Measurements from ENCODE around the gene VIP.

The VIP gene

DNA sequence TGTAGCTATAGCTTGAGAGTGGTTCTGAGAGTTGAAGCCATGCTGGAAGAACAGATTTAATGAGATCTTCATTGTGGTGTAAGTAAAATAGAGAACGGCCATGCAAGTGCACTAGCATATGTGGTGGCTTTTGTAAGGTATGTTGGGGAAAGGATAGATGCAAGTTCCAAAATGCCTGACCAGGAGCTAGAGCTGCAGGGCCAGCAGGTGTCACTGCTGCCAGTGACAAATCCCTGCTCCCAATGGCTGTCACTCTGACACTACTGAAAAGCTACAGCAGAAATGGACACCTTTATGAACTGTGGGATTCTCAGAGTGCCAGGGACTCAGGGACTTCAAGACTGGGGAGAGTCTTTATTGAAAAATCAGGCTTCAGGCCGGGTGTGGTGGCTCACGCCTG, 23.1 kb upstream of the VIP start:
- TF ChIP-seq POLR2A (IDR thresholded peaks at IDR 0.05; ENCODE audit: low read depth, low read length) (no peak), POU2F2 (IDR thresholded peaks at IDR 0.05; ENCODE audit: low read depth, low read length) (no peak), PAX5 (IDR thresholded peaks at IDR 0.05; ENCODE audit: insufficient read depth, low read length, severe bottlenecking) (no peak), TAF1 (IDR thresholded peaks at IDR 0.05; ENCODE audit: low read depth, low read length) (no peak), POLR2AphosphoS5 (IDR thresholded peaks at IDR 0.05; ENCODE audit: low read depth, low read length) (no peak), SPI1 (IDR thresholded peaks at IDR 0.05; ENCODE audit: low read depth, low read length) (no peak)
- DNase-seq (ENCODE audit: insufficient read length, low spot score) = no peak
- FAIRE-seq = no peak

DNA sequence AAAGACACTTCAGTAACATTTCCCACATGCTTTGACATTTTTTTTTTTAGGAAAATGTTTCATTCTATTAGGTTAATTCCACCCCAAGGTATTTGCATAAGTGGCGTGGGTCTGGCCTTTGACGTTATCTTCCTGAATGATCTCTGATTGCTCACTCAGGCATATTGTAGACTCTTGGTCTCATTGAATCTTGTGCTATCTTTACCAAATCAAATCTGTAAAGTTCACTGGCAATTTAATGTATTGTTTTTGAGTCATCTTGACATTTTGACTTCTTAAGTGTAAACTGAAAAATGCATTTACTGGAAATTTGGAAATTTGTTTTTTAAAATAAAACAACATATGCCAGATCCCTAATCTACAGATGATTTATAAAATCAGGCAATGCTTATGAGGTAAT, 16.0 kb upstream of the VIP start:
- FAIRE-seq = no peak

DNA sequence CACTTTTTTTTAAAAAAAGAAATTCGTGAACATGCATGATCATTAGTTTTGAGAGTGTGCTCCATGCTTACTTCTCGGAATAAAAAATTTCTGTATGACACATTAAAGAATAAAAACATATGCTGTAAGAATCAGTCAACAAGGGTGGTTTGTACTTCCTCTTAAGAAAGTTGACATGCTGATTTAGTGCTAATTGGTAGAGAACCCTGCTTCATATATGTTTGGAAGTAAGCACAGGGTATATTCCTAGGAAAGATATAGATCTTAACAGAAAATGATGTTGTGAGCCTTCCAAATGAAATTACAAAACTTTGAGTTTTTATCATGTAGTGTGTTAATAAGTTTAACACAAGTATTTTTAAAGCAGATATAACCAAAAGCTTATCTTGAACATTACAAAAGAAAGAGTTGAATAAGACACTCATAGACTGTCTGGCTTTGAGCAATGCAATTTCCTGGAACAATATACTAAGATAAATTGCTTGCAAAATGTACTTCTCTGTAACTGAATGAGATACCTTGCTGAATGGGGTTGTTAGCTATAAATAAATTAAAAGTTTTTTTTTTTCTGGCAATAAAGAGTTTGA, 13.8 kb upstream of the VIP start:
- no peak for DNase-seq (ENCODE audit: insufficient read length, low spot score)
- TF ChIP-seq POLR2A (IDR thresholded peaks at IDR 0.05; ENCODE audit: low read depth, low read length) (no peak), TAF1 (IDR thresholded peaks at IDR 0.05; ENCODE audit: low read depth, low read length) (no peak), PAX5 (IDR thresholded peaks at IDR 0.05; ENCODE audit: insufficient read depth, low read length, severe bottlenecking) (no peak), POU2F2 (IDR thresholded peaks at IDR 0.05; ENCODE audit: low read depth, low read length) (no peak), SPI1 (IDR thresholded peaks at IDR 0.05; ENCODE audit: low read depth, low read length) (no peak), POLR2AphosphoS5 (IDR thresholded peaks at IDR 0.05; ENCODE audit: low read depth, low read length) (no peak)
- no peak for FAIRE-seq

More for the DNA sequence above, 16.0 kb upstream of the VIP start:
- TF ChIP-seq TAF1 (IDR thresholded peaks at IDR 0.05; ENCODE audit: low read depth, low read length) (no peak), PAX5 (IDR thresholded peaks at IDR 0.05; ENCODE audit: insufficient read depth, low read length, severe bottlenecking) (no peak), POU2F2 (IDR thresholded peaks at IDR 0.05; ENCODE audit: low read depth, low read length) (no peak), POLR2AphosphoS5 (IDR thresholded peaks at IDR 0.05; ENCODE audit: low read depth, low read length) (no peak), POLR2A (IDR thresholded peaks at IDR 0.05; ENCODE audit: low read depth, low read length) (no peak), SPI1 (IDR thresholded peaks at IDR 0.05; ENCODE audit: low read depth, low read length) (no peak)
- no peak for DNase-seq (ENCODE audit: insufficient read length, low spot score)

DNA sequence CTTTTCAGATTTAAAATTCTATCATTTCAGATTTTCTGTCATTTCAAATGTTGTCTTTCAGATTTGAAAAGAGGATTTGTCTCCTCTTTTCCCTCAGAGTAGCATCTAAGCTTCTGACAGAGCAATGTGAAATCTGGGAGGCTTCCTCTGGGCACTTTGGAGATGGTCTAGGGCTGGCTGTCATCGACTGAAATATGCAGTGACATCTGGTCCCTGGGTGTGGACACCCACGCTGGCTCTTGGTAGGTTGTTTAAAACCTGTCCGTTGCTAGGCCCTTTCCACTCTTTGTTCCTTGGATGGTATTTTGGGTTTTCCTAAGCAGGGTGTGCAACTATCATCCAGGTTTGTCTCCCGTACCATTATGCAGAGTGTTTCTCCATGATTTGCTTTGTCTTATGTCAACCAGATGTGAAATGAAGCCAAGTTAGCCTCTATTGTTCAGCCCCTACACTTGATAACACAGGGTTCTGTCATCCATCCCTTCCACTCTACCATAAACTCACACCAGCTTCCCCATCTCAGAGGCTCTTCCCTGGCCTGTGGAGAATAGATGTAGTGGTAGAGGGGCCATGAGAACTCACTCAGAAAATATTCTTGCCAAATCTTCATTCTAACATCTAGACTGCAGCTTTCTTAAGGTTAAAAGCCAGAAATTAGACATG, 5.0 kb upstream of the VIP start:
- TF ChIP-seq PAX5 (IDR thresholded peaks at IDR 0.05; ENCODE audit: insufficient read depth, low read length, severe bottlenecking) (no peak), TAF1 (IDR thresholded peaks at IDR 0.05; ENCODE audit: low read depth, low read length) (no peak), POU2F2 (IDR thresholded peaks at IDR 0.05; ENCODE audit: low read depth, low read length) (no peak), POLR2AphosphoS5 (IDR thresholded peaks at IDR 0.05; ENCODE audit: low read depth, low read length) (no peak), SPI1 (IDR thresholded peaks at IDR 0.05; ENCODE audit: low read depth, low read length) (no peak), POLR2A (IDR thresholded peaks at IDR 0.05; ENCODE audit: low read depth, low read length) (no peak)
- FAIRE-seq = no peak
- no peak for DNase-seq (ENCODE audit: insufficient read length, low spot score)

DNA sequence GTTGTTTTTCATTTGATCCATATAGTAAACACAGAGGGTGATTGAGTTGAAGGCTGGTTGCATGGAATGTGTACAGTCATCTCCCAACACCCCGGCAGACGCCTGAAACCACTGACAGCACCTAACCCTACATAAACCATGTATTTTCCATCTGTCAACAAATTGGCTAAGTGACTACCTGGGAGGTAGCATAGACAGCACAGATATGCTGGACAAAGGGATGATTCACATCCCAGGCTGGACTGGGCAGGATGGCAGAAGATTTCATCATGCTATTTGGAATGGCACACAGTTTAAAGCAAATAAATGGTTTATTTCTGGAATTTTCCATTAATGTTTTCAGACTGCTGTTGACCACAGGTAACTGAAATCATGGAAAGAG, 4.4 kb upstream of the VIP start:
- no peak for TF ChIP-seq PAX5 (IDR thresholded peaks at IDR 0.05; ENCODE audit: insufficient read depth, low read length, severe bottlenecking)
- no peak for TF ChIP-seq SPI1 (IDR thresholded peaks at IDR 0.05; ENCODE audit: low read depth, low read length)
- no peak for TF ChIP-seq POU2F2 (IDR thresholded peaks at IDR 0.05; ENCODE audit: low read depth, low read length)
- no peak for TF ChIP-seq POLR2A (IDR thresholded peaks at IDR 0.05; ENCODE audit: low read depth, low read length)
- no peak for TF ChIP-seq POLR2AphosphoS5 (IDR thresholded peaks at IDR 0.05; ENCODE audit: low read depth, low read length)
- TF ChIP-seq TAF1 (IDR thresholded peaks at IDR 0.05; ENCODE audit: low read depth, low read length) = no peak
- no peak for DNase-seq (ENCODE audit: insufficient read length, low spot score)
- no peak for FAIRE-seq

DNA sequence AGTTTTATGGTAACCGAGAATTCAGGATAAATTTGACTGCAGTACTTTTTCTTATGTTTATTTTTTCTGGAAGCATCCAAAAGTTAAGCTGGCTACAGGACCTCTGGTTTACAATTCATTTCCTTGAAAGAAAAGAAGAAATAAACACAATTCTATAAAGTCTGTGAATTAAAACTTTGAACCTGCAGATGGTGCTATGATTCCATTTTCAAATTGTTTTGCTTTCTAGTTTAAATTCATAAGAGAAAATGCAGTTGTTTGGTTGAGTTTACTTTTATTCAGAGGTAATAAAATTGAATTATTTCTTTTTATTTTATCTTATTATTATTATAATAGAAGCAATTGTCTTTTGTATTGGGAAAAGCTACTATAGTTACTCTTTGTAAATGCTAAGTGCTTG, 1.8 kb upstream of the VIP start:
- DNase-seq (ENCODE audit: insufficient read length, low spot score) (no peak), FAIRE-seq (no peak)
- TF ChIP-seq SPI1 (IDR thresholded peaks at IDR 0.05; ENCODE audit: low read depth, low read length) (no peak), POU2F2 (IDR thresholded peaks at IDR 0.05; ENCODE audit: low read depth, low read length) (no peak), TAF1 (IDR thresholded peaks at IDR 0.05; ENCODE audit: low read depth, low read length) (no peak), PAX5 (IDR thresholded peaks at IDR 0.05; ENCODE audit: insufficient read depth, low read length, severe bottlenecking) (no peak), POLR2AphosphoS5 (IDR thresholded peaks at IDR 0.05; ENCODE audit: low read depth, low read length) (no peak), POLR2A (IDR thresholded peaks at IDR 0.05; ENCODE audit: low read depth, low read length) (no peak)

DNA sequence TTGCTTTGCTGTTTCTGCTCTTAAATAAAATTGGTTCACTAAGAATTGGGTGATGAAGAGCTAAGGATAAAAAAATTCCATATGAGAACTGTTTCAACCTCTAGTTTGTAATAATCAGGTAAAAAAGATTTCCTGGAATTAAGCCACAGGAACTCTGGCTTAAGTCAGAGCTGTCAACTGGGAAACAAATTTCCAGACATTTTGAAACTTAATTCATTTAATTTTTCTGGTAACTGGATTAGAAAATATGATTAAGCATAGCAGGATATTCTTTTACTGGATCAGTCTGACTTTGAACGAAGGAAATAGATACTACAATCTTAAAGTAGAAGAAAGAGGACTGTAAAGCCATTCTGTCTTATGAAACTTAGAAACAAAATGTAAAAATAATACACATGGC, 1.3 kb upstream of the VIP start:
- FAIRE-seq (no peak), DNase-seq (ENCODE audit: insufficient read length, low spot score) (no peak)
- no peak for TF ChIP-seq POLR2AphosphoS5 (IDR thresholded peaks at IDR 0.05; ENCODE audit: low read depth, low read length)
- no peak for TF ChIP-seq TAF1 (IDR thresholded peaks at IDR 0.05; ENCODE audit: low read depth, low read length)
- TF ChIP-seq PAX5 (IDR thresholded peaks at IDR 0.05; ENCODE audit: insufficient read depth, low read length, severe bottlenecking) = no peak
- TF ChIP-seq POLR2A (IDR thresholded peaks at IDR 0.05; ENCODE audit: low read depth, low read length) = no peak

DNA sequence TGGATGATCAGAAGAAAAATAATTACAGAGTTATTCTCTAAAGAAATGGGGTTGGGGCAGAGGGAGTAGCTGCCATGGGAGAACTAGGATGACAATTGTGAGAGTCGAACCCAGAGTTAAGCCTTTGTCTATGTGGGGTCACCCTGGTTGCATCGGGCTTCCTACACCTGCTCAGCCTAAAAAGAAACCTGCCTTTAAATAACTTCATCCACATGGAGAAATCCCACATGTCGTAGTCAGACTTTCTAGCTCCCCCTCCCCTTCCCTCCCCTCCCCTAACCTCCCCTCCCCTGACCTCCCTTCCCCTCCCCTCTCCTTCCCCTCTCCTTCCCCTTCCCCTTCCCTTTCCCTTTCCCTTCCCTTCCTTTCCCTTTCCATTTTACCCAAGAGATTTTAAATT, 14.7 kb downstream of the VIP start:
- FAIRE-seq = no peak
- no peak for DNase-seq (ENCODE audit: insufficient read length, low spot score)
- no peak for TF ChIP-seq POU2F2 (IDR thresholded peaks at IDR 0.05; ENCODE audit: low read depth, low read length)
- no peak for TF ChIP-seq POLR2A (IDR thresholded peaks at IDR 0.05; ENCODE audit: low read depth, low read length)
- no peak for TF ChIP-seq POLR2AphosphoS5 (IDR thresholded peaks at IDR 0.05; ENCODE audit: low read depth, low read length)
- no peak for TF ChIP-seq TAF1 (IDR thresholded peaks at IDR 0.05; ENCODE audit: low read depth, low read length)
- TF ChIP-seq SPI1 (IDR thresholded peaks at IDR 0.05; ENCODE audit: low read depth, low read length) = no peak
- TF ChIP-seq PAX5 (IDR thresholded peaks at IDR 0.05; ENCODE audit: insufficient read depth, low read length, severe bottlenecking) = no peak

DNA sequence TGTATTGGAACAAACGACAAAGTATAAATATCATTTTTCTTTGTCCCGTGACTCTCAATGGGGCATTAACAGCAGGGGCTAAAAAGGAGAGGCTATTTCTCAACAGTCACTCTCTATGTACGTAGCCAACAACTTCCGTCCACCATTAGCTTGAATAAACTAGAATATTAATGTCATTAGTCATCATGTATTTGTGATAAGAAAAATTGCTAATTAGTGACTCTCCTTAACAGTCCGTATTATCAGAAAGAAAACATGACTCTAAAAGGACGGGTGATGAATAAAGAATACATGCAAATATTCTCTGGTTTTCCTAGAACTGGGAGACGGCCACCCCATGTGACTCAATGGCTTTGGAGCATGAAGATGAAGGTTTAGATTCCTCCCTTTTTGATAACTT, 18.6 kb downstream of the VIP start:
- no peak for FAIRE-seq
- TF ChIP-seq POU2F2 (IDR thresholded peaks at IDR 0.05; ENCODE audit: low read depth, low read length) = no peak
- no peak for TF ChIP-seq PAX5 (IDR thresholded peaks at IDR 0.05; ENCODE audit: insufficient read depth, low read length, severe bottlenecking)
- TF ChIP-seq POLR2A (IDR thresholded peaks at IDR 0.05; ENCODE audit: low read depth, low read length) = no peak
- TF ChIP-seq SPI1 (IDR thresholded peaks at IDR 0.05; ENCODE audit: low read depth, low read length) = no peak
- TF ChIP-seq POLR2AphosphoS5 (IDR thresholded peaks at IDR 0.05; ENCODE audit: low read depth, low read length) = no peak
- no peak for TF ChIP-seq TAF1 (IDR thresholded peaks at IDR 0.05; ENCODE audit: low read depth, low read length)
- no peak for DNase-seq (ENCODE audit: insufficient read length, low spot score)
